ENCODE data around the gene ZW10. TPM values are rescaled to one million over a fixed set of nuclear protein-coding genes. Genes with fewer than 3 reads are reported as not detected.

ZW10 gene
- total RNA-seq, 1 experiment from 2014 or later = 21.0 TPM

- ChIA-PET RAD21 (ENCODE audit: low non-redundant PET in 1 of 2, low total read pairs in 2 of 2, uncharacterized antibody in 2 of 2, unreplicated experiment in 2 of 2) (no interaction called here), POLR2A (no interaction called here), CTCF (no interaction called here)
- Histone ChIP-seq H3K9me3 (ENCODE audit: control insufficient read depth in 1 of 2, insufficient read depth in 1 of 2, low read depth in 1 of 2, low read length in 2 of 2) (no peaks in the 10 kb centered on the region), H3K4me2 (ENCODE audit: low read length) (no peak overlapping the region), H3K9me2 (ENCODE audit: insufficient read depth) (no peaks in the 10 kb centered on the region), H3K36me3 (ENCODE audit: control insufficient read depth in 1 of 2, insufficient read depth in 2 of 2, low read length in 2 of 2) (peaks cover 5% of the 10 kb centered on the region in 2 experiments; a peak in 2 of 4 replicates), H3K27me3 (ENCODE audit: insufficient read depth, low read length) (no peaks in the 10 kb centered on the region), H3K9ac (ENCODE audit: low read length) (no peak overlapping the region), H2AFZ (ENCODE audit: low read depth, low read length, poor library complexity, severe bottlenecking) (no peak overlapping the region), H3K27ac (ENCODE audit: low read depth, low read length) (no peak overlapping the region), H4K20me1 (ENCODE audit: insufficient read depth) (no peaks in the 10 kb centered on the region), H3K4me3 (replicated peaks in 1 of 2; ENCODE audit: low read depth in 1 of 2, low read length in 2 of 2) (no peak overlapping the region), H3K4me1 (ENCODE audit: control insufficient read depth in 1 of 2, insufficient read depth in 2 of 2, low read length in 2 of 2) (no peaks in the 10 kb centered on the region), H3K79me2 (ENCODE audit: insufficient read depth, low read length) (no peaks in the 10 kb centered on the region)
- TF ChIP-seq ZNF274 (IDR thresholded peaks at IDR 0.05; ENCODE audit: low read depth, low read length) (no peak), FOSL1 (IDR thresholded peaks at IDR 0.05; ENCODE audit: low read depth) (no peak), ATF3 (IDR thresholded peaks at IDR 0.05) (no peak), ZFX (IDR thresholded peaks at IDR 0.05) (no peak), SIN3A (IDR thresholded peaks at IDR 0.05; ENCODE audit: low read depth) (no peak), POLR2AphosphoS5 (IDR thresholded peaks at IDR 0.05; ENCODE audit: low read depth, low read length) (no peak), ZBTB33 (IDR thresholded peaks at IDR 0.05; ENCODE audit: extremely low read depth, insufficient replicate concordance, low read length) (no peak), EZH2phosphoT487 (IDR thresholded peaks at IDR 0.05; ENCODE audit: borderline replicate concordance) (no peak)
- TF ChIP-seq, protein P1, sequence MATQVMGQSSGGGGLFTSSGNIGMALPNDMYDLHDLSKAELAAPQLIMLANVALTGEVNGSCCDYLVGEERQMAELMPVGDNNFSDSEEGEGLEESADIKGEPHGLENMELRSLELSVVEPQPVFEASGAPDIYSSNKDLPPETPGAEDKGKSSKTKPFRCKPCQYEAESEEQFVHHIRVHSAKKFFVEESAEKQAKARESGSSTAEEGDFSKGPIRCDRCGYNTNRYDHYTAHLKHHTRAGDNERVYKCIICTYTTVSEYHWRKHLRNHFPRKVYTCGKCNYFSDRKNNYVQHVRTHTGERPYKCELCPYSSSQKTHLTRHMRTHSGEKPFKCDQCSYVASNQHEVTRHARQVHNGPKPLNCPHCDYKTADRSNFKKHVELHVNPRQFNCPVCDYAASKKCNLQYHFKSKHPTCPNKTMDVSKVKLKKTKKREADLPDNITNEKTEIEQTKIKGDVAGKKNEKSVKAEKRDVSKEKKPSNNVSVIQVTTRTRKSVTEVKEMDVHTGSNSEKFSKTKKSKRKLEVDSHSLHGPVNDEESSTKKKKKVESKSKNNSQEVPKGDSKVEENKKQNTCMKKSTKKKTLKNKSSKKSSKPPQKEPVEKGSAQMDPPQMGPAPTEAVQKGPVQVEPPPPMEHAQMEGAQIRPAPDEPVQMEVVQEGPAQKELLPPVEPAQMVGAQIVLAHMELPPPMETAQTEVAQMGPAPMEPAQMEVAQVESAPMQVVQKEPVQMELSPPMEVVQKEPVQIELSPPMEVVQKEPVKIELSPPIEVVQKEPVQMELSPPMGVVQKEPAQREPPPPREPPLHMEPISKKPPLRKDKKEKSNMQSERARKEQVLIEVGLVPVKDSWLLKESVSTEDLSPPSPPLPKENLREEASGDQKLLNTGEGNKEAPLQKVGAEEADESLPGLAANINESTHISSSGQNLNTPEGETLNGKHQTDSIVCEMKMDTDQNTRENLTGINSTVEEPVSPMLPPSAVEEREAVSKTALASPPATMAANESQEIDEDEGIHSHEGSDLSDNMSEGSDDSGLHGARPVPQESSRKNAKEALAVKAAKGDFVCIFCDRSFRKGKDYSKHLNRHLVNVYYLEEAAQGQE (IDR thresholded peaks at IDR 0.05; ENCODE audit: low read depth) = no peak
- intact Hi-C loops (cut with micrococcal nuclease) = no loop called here
- BruUV-seq (replicated peaks) = no TSS peak
- no peak for ATAC-seq
- DNase-seq (ENCODE audit: low read depth, low spot score) = no peak
Observed at GRCh38 chr11:113814181-113814580, 40.7 kb upstream of the ZW10 start.

Data from HCT116 (cell line).